C4-2B (cell line): Measurements from ENCODE around the gene F5.

Source experiments
- H3K27ac ChIP-seq: fragments of 450-650 bp; 2 replicates; pipeline ENCODE4 v1.5.1; 2017
- CTCF ChIP-seq: fragments of 450-650 bp; conservative IDR thresholded peaks from 2 replicates; pipeline ENCODE4 v1.5.1; 2017; ENCODE audit warnings: mild to moderate bottlenecking
- ZFX ChIP-seq: fragments of 450-650 bp; IDR thresholded peaks from 2 replicates; pipeline ENCODE4 v1.6.1; 2017

F5 gene

GRCh38 chr1:169588112-169588511 lies 1.8 kb upstream of the F5 start:
- TF ChIP-seq ZFX (no peak), CTCF (no peak)
- no peak overlapping the region for H3K27ac ChIP-seq

DNA sequence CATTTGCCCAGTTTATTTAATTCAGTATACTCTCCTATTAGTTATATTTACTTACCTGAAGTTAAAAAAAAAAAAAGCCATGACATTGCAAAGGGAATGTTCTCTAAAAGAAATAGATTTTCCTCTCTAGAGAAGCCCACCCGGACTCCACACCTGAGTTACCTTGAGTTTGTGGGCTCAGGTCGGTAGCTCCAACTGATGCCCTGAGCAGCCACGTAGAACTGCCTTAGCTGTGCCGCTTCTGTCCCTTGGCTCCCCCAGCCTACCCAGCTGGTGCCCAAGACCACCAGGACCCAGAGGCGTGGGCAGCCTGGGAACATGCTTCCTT lies 250 bp downstream of the F5 start:
- no peak overlapping the region for H3K27ac ChIP-seq
- TF ChIP-seq ZFX = no peak
- no peak for TF ChIP-seq CTCF

DNA sequence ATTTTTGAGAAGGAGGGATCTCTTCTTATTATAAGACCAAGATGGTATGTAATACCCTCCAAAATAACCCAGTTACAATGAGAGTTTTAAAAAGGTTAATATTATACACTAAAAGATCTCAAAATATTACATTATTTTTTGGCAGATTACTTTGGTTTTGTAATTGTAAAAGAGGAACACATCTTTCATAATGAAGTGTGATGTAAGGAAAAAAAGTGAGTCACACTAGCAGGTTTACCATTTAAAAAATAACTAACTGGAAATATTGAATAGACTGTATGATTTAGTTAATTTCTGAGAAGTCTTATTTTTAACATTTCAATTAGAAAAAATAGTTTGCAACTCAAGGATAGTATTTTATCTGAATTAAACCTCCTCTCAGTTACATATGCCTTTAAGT lies 1.1 kb downstream of the F5 start:
- H3K27ac ChIP-seq = no peak overlapping the region
- TF ChIP-seq CTCF (no peak), ZFX (no peak)

DNA sequence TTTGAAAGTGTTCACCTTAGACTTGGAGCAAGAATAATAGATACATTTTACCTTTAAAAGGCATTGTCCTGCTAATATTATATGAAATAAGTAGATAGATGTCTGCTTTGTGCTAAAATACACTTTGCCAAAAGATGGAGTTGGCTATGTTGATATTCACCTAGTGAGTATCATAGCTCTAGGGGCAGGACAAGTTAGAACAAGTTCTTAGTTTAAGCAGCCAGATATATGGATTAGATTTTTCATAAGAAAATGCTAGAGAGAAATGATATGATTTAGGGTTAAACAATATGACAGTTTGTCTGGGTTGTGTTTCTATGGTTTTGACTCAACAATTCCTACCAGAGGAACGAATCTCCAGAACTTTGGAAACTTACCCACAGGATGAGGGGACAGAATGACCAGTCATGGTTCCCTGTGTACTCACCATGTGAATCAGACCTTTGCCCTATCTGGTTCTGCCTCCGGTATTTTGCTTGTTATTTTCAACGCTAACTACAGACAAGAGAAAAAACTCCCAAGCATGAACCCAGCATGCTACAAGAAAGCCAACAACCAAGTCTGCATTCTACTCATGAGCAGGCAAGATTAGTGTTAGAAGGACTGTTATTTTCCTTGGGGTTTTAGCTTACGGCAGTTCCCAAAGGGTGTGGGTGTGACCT lies 1.7 kb downstream of the F5 start:
- no peak overlapping the region for H3K27ac ChIP-seq
- TF ChIP-seq CTCF = no peak
- TF ChIP-seq ZFX = no peak

DNA sequence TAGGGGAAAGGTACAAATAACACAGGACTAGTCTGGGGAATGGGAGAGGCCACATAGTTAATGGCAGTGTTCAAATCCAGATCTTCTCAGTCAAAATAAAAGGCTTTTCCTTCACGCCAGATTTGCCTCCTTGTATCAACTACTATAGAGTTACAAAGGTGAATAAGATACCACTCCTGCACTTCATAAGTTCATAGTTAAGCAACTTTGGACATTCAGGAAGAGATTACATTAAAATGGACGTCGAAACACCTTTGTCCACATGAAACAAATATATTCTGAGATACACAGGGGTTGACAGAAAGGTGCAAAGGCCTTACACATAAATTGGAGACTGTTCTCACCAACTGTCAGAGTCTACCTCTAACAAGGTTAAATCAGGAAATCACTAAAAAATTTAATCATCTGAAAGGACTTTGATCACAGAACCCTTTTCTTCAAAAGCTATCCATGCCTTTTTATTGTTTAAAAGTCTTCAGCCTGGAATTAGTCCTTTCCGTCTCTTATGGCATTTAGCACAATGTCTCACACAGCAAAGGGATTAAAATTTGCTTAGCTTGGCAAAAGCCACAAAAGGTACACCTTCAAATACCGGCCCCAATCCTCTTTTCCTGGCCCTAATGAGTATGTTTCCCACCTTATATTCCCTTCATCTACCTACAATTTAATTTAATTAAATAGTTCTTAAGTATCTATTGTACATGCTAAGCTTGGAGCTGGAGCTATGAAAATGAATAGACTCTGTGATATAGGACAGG lies 8.1 kb downstream of the F5 start:
- TF ChIP-seq CTCF (no peak), ZFX (no peak)
- H3K27ac ChIP-seq = no peak overlapping the region

DNA sequence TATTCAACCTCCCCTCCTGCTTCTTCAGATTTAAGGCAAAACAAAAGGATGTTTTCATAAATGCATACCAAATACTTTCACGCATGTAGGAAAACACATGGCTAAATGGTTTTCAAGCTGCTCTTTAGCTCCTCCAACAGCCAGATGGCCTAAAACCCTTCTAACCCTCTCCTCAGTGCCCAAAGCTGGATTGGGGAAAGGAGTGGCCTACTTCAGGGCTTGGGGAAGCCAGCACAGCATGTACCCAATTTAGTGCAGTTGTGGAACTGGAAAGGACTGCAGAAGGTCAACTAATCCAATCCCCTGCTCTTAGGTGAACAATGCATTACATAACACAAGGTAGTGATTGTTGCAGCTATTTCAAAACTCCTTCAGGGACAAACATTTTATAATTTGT lies 9.3 kb downstream of the F5 start:
- no peak overlapping the region for H3K27ac ChIP-seq

More for the DNA sequence above, 9.3 kb downstream of the F5 start:
- TF ChIP-seq CTCF = no peak
- no peak for TF ChIP-seq ZFX
